ENCODE measurements around the gene ZNF516. TPM values are rescaled to one million over a fixed set of nuclear protein-coding genes. Genes with fewer than 3 reads are reported as not detected.
A peak's percentile ranks its signal among the peaks of the same experiment; 100 is the strongest.

The ZNF516 gene
- total and polyA plus RNA-seq, 2 of the 13 experiments (the other 11 are each of a cell fraction or from before 2014, with no cell fraction given), result 16.6 to 18.7 TPM

DNA sequence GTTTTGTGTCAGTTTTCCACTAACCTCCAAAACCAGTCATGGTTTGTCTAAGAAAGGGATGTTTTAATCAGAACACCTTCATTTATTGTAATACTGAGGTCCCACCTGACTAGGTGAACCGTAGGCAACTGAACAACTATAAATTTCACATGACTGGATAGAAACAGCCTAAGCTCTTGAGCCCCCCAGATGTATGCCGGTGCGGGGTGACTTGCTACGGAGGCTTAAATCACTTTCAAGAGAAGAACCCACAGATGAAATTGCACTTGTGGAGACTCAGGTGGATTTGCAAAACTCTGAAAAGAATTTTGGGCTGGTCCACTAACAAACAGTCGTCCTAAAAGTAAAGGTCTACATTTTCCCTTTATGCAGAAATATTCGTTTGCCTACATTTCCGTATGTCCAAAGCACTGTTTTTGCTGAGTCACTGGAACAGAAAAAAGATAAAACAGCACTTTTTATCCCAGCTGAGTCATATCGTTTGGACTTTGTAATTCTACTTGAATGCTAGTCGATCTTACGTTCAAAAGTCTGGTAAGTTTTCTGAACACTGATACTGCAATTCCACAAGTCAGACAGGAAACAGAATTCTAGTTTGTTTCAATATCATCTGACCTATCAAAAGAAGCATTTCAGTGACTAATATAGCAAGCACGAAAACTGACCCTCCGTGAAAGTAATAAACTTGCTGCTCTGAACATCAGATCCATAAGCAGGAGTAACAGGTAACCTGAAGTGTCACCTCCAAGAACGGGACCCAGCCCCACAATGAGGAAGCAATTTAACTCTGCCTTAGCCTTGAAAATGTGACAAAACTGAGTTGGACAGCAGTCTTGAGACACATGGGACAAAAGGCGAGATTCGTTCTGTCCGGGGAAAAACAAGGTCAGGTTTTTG, 18.1 kb downstream of the ZNF516 start (continued):
- TF ChIP-seq, protein P1, sequence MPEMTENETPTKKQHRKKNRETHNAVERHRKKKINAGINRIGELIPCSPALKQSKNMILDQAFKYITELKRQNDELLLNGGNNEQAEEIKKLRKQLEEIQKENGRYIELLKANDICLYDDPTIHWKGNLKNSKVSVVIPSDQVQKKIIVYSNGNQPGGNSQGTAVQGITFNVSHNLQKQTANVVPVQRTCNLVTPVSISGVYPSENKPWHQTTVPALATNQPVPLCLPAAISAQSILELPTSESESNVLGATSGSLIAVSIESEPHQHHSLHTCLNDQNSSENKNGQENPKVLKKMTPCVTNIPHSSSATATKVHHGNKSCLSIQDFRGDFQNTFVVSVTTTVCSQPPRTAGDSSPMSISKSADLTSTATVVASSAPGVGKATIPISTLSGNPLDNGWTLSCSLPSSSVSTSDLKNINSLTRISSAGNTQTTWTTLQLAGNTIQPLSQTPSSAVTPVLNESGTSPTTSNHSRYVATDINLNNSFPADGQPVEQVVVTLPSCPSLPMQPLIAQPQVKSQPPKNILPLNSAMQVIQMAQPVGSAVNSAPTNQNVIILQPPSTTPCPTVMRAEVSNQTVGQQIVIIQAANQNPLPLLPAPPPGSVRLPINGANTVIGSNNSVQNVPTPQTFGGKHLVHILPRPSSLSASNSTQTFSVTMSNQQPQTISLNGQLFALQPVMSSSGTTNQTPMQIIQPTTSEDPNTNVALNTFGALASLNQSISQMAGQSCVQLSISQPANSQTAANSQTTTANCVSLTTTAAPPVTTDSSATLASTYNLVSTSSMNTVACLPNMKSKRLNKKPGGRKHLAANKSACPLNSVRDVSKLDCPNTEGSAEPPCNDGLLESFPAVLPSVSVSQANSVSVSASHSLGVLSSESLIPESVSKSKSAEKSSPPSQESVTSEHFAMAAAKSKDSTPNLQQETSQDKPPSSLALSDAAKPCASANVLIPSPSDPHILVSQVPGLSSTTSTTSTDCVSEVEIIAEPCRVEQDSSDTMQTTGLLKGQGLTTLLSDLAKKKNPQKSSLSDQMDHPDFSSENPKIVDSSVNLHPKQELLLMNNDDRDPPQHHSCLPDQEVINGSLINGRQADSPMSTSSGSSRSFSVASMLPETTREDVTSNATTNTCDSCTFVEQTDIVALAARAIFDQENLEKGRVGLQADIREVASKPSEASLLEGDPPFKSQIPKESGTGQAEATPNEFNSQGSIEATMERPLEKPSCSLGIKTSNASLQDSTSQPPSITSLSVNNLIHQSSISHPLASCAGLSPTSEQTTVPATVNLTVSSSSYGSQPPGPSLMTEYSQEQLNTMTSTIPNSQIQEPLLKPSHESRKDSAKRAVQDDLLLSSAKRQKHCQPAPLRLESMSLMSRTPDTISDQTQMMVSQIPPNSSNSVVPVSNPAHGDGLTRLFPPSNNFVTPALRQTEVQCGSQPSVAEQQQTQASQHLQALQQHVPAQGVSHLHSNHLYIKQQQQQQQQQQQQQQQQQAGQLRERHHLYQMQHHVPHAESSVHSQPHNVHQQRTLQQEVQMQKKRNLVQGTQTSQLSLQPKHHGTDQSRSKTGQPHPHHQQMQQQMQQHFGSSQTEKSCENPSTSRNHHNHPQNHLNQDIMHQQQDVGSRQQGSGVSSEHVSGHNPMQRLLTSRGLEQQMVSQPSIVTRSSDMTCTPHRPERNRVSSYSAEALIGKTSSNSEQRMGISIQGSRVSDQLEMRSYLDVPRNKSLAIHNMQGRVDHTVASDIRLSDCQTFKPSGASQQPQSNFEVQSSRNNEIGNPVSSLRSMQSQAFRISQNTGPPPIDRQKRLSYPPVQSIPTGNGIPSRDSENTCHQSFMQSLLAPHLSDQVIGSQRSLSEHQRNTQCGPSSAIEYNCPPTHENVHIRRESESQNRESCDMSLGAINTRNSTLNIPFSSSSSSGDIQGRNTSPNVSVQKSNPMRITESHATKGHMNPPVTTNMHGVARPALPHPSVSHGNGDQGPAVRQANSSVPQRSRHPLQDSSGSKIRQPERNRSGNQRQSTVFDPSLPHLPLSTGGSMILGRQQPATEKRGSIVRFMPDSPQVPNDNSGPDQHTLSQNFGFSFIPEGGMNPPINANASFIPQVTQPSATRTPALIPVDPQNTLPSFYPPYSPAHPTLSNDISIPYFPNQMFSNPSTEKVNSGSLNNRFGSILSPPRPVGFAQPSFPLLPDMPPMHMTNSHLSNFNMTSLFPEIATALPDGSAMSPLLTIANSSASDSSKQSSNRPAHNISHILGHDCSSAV (CRISPR knock-in tag; IDR thresholded peaks at IDR 0.05; ENCODE audit: borderline replicate concordance), result no peak
- TF ChIP-seq CENPT (CRISPR knock-in tag; IDR thresholded peaks at IDR 0.05; ENCODE audit: low read depth) (no peak), NFATC3 (CRISPR knock-in tag; IDR thresholded peaks at IDR 0.05) (no peak), SAP130 (CRISPR knock-in tag; IDR thresholded peaks at IDR 0.05; ENCODE audit: low read depth) (peak; percentile 91), MAFF (IDR thresholded peaks at IDR 0.05; ENCODE audit: low read depth, low read length) (peak; percentile 100)
- TF ChIP-seq, protein P2, sequence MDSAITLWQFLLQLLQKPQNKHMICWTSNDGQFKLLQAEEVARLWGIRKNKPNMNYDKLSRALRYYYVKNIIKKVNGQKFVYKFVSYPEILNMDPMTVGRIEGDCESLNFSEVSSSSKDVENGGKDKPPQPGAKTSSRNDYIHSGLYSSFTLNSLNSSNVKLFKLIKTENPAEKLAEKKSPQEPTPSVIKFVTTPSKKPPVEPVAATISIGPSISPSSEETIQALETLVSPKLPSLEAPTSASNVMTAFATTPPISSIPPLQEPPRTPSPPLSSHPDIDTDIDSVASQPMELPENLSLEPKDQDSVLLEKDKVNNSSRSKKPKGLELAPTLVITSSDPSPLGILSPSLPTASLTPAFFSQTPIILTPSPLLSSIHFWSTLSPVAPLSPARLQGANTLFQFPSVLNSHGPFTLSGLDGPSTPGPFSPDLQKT (CRISPR knock-in tag; IDR thresholded peaks at IDR 0.05; ENCODE audit: borderline replicate concordance), result no peak
- TF ChIP-seq, protein P3, sequence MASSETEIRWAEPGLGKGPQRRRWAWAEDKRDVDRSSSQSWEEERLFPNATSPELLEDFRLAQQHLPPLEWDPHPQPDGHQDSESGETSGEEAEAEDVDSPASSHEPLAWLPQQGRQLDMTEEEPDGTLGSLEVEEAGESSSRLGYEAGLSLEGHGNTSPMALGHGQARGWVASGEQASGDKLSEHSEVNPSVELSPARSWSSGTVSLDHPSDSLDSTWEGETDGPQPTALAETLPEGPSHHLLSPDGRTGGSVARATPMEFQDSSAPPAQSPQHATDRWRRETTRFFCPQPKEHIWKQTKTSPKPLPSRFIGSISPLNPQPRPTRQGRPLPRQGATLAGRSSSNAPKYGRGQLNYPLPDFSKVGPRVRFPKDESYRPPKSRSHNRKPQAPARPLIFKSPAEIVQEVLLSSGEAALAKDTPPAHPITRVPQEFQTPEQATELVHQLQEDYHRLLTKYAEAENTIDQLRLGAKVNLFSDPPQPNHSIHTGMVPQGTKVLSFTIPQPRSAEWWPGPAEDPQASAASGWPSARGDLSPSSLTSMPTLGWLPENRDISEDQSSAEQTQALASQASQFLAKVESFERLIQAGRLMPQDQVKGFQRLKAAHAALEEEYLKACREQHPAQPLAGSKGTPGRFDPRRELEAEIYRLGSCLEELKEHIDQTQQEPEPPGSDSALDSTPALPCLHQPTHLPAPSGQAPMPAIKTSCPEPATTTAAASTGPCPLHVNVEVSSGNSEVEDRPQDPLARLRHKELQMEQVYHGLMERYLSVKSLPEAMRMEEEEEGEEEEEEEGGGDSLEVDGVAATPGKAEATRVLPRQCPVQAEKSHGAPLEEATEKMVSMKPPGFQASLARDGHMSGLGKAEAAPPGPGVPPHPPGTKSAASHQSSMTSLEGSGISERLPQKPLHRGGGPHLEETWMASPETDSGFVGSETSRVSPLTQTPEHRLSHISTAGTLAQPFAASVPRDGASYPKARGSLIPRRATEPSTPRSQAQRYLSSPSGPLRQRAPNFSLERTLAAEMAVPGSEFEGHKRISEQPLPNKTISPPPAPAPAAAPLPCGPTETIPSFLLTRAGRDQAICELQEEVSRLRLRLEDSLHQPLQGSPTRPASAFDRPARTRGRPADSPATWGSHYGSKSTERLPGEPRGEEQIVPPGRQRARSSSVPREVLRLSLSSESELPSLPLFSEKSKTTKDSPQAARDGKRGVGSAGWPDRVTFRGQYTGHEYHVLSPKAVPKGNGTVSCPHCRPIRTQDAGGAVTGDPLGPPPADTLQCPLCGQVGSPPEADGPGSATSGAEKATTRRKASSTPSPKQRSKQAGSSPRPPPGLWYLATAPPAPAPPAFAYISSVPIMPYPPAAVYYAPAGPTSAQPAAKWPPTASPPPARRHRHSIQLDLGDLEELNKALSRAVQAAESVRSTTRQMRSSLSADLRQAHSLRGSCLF (CRISPR knock-in tag; IDR thresholded peaks at IDR 0.05; ENCODE audit: borderline replicate concordance), result no peak
- TF ChIP-seq, protein P4, sequence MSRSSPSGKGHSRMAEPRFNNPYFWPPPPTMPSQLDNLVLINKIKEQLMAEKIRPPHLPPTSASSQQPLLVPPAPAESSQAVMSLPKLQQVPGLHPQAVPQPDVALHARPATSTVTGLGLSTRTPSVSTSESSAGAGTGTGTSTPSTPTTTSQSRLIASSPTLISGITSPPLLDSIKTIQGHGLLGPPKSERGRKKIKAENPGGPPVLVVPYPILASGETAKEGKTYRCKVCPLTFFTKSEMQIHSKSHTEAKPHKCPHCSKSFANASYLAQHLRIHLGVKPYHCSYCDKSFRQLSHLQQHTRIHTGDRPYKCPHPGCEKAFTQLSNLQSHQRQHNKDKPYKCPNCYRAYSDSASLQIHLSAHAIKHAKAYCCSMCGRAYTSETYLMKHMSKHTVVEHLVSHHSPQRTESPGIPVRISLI (CRISPR knock-in tag; IDR thresholded peaks at IDR 0.05; ENCODE audit: borderline replicate concordance), result peak; percentile 41; the same call in 1 of the 2 replicates
